ENCODE data around the gene C6orf132.

Gene C6orf132

GRCh38 chr6:42078386-42078785 lies 64.0 kb downstream of the C6orf132 start:
- no peak for DNase-seq (ENCODE audit: low read depth in 3 of 3, low spot score in 1 of 3)

- DNase-seq (ENCODE audit: low read depth in 3 of 3, low spot score in 1 of 3), result peak in 2 of 3 donors; percentile 20 to 55
Measured at GRCh38 chr6:42075159-42075838, 67.1 kb downstream of the C6orf132 start.

- no peak for DNase-seq (ENCODE audit: low read depth in 3 of 3, low spot score in 1 of 3)
Measured at GRCh38 chr6:42073287-42073686, 69.1 kb downstream of the C6orf132 start.

- no peak for DNase-seq (ENCODE audit: low read depth in 3 of 3, low spot score in 1 of 3)
Measured at GRCh38 chr6:42071881-42072583, 70.4 kb downstream of the C6orf132 start.

GRCh38 chr6:42068872-42069522 lies 73.4 kb downstream of the C6orf132 start:
- DNase-seq (ENCODE audit: low read depth in 3 of 3, low spot score in 1 of 3), result no peak

GRCh38 chr6:42068173-42068572 lies 74.2 kb downstream of the C6orf132 start:
- no peak for DNase-seq (ENCODE audit: low read depth in 3 of 3, low spot score in 1 of 3)

- no peak for DNase-seq (ENCODE audit: low read depth in 3 of 3, low spot score in 1 of 3)
Measured at GRCh38 chr6:42066156-42066675, 76.2 kb downstream of the C6orf132 start.

- DNase-seq (ENCODE audit: low read depth in 3 of 3, low spot score in 1 of 3), result no peak
Measured at GRCh38 chr6:42059743-42060142, 82.7 kb downstream of the C6orf132 start.

GRCh38 chr6:42053601-42054000 lies 88.8 kb downstream of the C6orf132 start:
- DNase-seq (ENCODE audit: low read depth in 3 of 3, low spot score in 1 of 3), result no peak

GRCh38 chr6:42051268-42051653 lies 91.2 kb downstream of the C6orf132 start:
- no peak for DNase-seq (ENCODE audit: low read depth in 3 of 3, low spot score in 1 of 3)
